HepG2 (cell line): ENCODE results near the gene ATRIP.

Source experiments
- AFF4 ChIP-seq: sonication (generic); formaldehyde crosslinking; IDR thresholded peaks from 2 replicates; pipeline ENCODE4 v1.4.0; 2020; ENCODE audit warnings: missing genetic modification reagents
- E2F1 ChIP-seq: sonication (generic); formaldehyde crosslinking; IDR thresholded peaks from 2 replicates; pipeline ENCODE4 v1.5.0; 2020; ENCODE audit warnings: missing genetic modification reagents
- EP300 ChIP-seq, 3 experiments: sonication (generic) in 1 of 3; formaldehyde crosslinking in 1 of 3; IDR thresholded peaks; 2 replicates each; pipeline versions ENCODE4 v1.5.1 to v1.6.1; 2011 to 2020; ENCODE audit warnings: low read depth in 2 of 3, low read length in 2 of 3, borderline replicate concordance in 1 of 3, improper control_type of control experiment in 1 of 3, mild to moderate bottlenecking in 1 of 3, missing genetic modification reagents in 1 of 3, moderate library complexity in 1 of 3
- SETDB1 ChIP-seq: sonication (generic); formaldehyde crosslinking; IDR thresholded peaks from 2 replicates; pipeline ENCODE4 v1.5.1; 2020; ENCODE audit warnings: missing genetic modification reagents, mild to moderate bottlenecking, borderline replicate concordance
- TF ChIP-seq, protein P1 (sequence below): sonication (generic); formaldehyde crosslinking; IDR thresholded peaks from 2 replicates; pipeline ENCODE4 v1.5.1; 2020; ENCODE audit warnings: mild to moderate bottlenecking, missing genetic modification reagents, moderate library complexity

DNA sequence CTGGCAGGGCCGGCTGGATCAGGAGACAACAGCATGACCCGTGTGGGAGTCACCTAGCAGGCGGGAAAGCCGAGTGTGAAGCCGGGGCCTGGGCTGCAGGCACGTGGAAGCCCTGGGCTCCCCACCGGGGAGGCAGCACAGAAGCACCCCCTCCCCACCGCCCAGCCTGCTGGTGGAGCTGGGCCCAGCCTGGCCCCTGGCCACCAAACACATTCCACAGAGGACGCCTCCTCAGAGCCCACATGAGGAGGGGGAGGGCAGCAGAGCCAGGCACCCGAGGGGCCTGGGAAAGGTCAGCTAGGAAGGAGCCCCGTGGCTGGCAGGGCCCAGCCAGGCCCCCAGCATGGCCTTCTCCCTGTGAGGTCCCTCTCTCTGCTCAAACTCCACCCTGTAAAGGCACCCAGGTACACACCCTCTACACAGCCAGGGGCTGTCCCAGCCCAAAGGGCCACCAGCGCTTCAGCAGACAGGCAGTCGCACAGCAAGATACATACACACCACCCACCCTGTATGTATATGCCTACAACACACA lies 21.2 kb upstream of the ATRIP start:
- TF ChIP-seq AFF4 (CRISPR knock-in tag) (no peak), SETDB1 (CRISPR knock-in tag) (no peak), EP300 (IDR thresholded peaks at IDR 0.05; ENCODE audit: low read depth in 2 of 2, low read length in 2 of 2) (no peak), EP300 (CRISPR knock-in tag; IDR thresholded peaks at IDR 0.05; ENCODE audit: borderline replicate concordance) (no peak), E2F1 (CRISPR knock-in tag) (no peak)
- TF ChIP-seq, protein P1, sequence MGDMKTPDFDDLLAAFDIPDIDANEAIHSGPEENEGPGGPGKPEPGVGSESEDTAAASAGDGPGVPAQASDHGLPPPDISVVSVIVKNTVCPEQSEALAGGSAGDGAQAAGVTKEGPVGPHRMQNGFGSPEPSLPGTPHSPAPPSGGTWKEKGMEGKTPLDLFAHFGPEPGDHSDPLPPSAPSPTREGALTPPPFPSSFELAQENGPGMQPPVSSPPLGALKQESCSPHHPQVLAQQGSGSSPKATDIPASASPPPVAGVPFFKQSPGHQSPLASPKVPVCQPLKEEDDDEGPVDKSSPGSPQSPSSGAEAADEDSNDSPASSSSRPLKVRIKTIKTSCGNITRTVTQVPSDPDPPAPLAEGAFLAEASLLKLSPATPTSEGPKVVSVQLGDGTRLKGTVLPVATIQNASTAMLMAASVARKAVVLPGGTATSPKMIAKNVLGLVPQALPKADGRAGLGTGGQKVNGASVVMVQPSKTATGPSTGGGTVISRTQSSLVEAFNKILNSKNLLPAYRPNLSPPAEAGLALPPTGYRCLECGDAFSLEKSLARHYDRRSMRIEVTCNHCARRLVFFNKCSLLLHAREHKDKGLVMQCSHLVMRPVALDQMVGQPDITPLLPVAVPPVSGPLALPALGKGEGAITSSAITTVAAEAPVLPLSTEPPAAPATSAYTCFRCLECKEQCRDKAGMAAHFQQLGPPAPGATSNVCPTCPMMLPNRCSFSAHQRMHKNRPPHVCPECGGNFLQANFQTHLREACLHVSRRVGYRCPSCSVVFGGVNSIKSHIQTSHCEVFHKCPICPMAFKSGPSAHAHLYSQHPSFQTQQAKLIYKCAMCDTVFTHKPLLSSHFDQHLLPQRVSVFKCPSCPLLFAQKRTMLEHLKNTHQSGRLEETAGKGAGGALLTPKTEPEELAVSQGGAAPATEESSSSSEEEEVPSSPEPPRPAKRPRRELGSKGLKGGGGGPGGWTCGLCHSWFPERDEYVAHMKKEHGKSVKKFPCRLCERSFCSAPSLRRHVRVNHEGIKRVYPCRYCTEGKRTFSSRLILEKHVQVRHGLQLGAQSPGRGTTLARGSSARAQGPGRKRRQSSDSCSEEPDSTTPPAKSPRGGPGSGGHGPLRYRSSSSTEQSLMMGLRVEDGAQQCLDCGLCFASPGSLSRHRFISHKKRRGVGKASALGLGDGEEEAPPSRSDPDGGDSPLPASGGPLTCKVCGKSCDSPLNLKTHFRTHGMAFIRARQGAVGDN (CRISPR knock-in tag), result peak; percentile 49
